IPS-18a (cell line): ENCODE data around the gene KCND3.

Experiments used
- H3K27ac ChIP-seq: one replicate; pipeline ENCODE4 v1.5.1; 2013; ENCODE audit warnings: low read length
- H3K27me3 ChIP-seq: one replicate; pipeline ENCODE4 v1.6.1; 2013; ENCODE audit warnings: mild to moderate bottlenecking, low read length; ENCODE audit not compliant: control insufficient read depth, insufficient read depth
- H3K36me3 ChIP-seq: one replicate; pipeline ENCODE4 v1.6.1; 2013; ENCODE audit warnings: low read depth, low read length; ENCODE audit not compliant: control insufficient read depth
- H3K4me1 ChIP-seq: one replicate; pipeline ENCODE4 v1.6.1; 2013; ENCODE audit warnings: low read depth, low read length; ENCODE audit not compliant: control insufficient read depth
- H3K4me3 ChIP-seq: one replicate; pipeline ENCODE4 v1.5.1; 2013; ENCODE audit warnings: low read length
- H3K9ac ChIP-seq: one replicate; pipeline ENCODE4 v1.6.1; 2013; ENCODE audit warnings: mild to moderate bottlenecking, low read length, moderate library complexity
- H3K9me3 ChIP-seq: one replicate; pipeline ENCODE4 v1.6.1; 2013; ENCODE audit warnings: low read depth, low read length; ENCODE audit not compliant: control insufficient read depth

KCND3 gene

GRCh38 chr1:111906816-111907215 lies 82.7 kb downstream of the KCND3 start:
- Histone ChIP-seq H3K4me1 (peaks cover 7% of the 10 kb centered on the region), H3K27me3 (no peaks in the 10 kb centered on the region)

GRCh38 chr1:111906111-111906510 lies 83.4 kb downstream of the KCND3 start:
- Histone ChIP-seq H3K36me3 (no peaks in the 10 kb centered on the region), H3K27me3 (no peaks in the 10 kb centered on the region), H3K9ac (no peak overlapping the region), H3K4me1 (peaks cover 10% of the 10 kb centered on the region), H3K9me3 (no peaks in the 10 kb centered on the region), H3K4me3 (no peak overlapping the region), H3K27ac (no peak overlapping the region)

More at GRCh38 chr1:111906816-111907215, 82.7 kb downstream of the KCND3 start:
- no peak overlapping the region for H3K4me3 ChIP-seq
- H3K9ac ChIP-seq = no peak overlapping the region
- no peak overlapping the region for H3K27ac ChIP-seq
- H3K36me3 ChIP-seq = no peaks in the 10 kb centered on the region
- no peaks in the 10 kb centered on the region for H3K9me3 ChIP-seq

- no peaks in the 10 kb centered on the region for H3K27me3 ChIP-seq
- H3K4me1 ChIP-seq = peaks cover 8% of the 10 kb centered on the region
- no peak overlapping the region for H3K9ac ChIP-seq
- no peak overlapping the region for H3K27ac ChIP-seq
- no peak overlapping the region for H3K4me3 ChIP-seq
- H3K9me3 ChIP-seq = no peaks in the 10 kb centered on the region
- no peaks in the 10 kb centered on the region for H3K36me3 ChIP-seq
Observed at GRCh38 chr1:111904478-111905218, 84.8 kb downstream of the KCND3 start.

- H3K4me3 ChIP-seq = no peak overlapping the region
- H3K9ac ChIP-seq = no peak overlapping the region
- no peaks in the 10 kb centered on the region for H3K36me3 ChIP-seq
- no peak overlapping the region for H3K27ac ChIP-seq
- H3K9me3 ChIP-seq = no peaks in the 10 kb centered on the region
- H3K27me3 ChIP-seq = no peaks in the 10 kb centered on the region
- H3K4me1 ChIP-seq = peaks cover 8% of the 10 kb centered on the region
Observed at GRCh38 chr1:111903871-111904449, 85.5 kb downstream of the KCND3 start.

DNA sequence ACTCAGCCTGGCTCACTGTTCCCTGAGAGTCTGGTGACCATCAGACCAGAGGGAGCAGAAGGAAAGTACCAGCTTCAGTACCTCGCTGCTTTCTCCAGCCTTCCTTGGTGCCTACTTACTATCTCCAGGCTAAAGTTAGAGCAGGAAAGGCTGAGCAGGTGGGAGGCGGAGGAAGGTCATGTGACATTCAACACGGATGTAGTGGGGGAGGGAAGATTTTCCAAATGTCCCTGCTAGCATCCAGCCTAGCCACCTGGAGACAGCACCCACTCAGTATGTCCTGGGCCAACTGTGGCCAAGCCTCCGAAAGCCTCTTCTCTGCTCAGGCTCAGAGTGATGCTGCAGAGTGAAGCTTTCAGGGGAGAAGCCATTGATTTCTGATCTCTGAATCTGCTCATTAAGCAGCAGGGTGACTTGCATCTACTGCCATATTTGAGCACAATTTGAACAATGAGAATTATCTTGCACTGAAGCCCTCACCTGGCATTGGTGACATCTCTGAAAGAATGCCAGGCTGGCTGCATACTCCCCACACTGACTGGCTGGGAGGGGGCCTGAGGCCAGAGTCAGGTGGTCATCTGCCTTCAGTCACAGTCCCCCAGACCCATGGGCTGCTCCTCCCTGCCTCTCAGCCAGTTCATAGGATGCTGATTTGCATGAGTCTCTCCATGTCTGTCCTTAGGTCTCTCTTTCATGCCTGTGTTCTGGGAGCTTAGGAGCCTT lies 86.2 kb downstream of the KCND3 start:
- no peak overlapping the region for H3K9ac ChIP-seq
- H3K36me3 ChIP-seq = no peaks in the 10 kb centered on the region
- H3K27me3 ChIP-seq = no peaks in the 10 kb centered on the region
- no peaks in the 10 kb centered on the region for H3K9me3 ChIP-seq
- H3K4me1 ChIP-seq = peaks cover 4% of the 10 kb centered on the region
- no peak overlapping the region for H3K4me3 ChIP-seq
- no peak overlapping the region for H3K27ac ChIP-seq

DNA sequence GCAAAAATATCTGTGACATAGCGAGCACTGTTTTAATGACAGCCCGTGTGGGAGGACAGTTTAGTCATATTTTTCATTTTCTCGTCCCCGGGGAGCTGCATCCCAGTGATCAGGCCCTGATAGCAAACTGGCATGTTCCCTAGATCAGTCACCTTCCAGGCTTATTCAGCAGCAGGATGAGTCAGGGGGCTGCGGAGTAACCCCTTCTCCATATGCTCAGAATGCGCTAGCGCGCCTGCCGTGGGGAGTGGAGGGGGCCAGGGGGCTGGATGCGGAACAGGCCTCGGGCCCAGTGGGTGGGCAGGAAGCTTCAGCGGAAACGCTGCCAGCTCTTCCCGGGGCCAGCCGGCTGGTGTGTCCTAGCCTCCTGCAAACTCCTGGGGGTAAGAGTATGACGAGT lies 94.0 kb downstream of the KCND3 start:
- H3K4me1 ChIP-seq = peaks cover 4% of the 10 kb centered on the region
- no peaks in the 10 kb centered on the region for H3K27me3 ChIP-seq
- no peak overlapping the region for H3K9ac ChIP-seq
- H3K9me3 ChIP-seq = no peaks in the 10 kb centered on the region
- no peak overlapping the region for H3K27ac ChIP-seq
- H3K4me3 ChIP-seq = no peak overlapping the region
- H3K36me3 ChIP-seq = no peaks in the 10 kb centered on the region

DNA sequence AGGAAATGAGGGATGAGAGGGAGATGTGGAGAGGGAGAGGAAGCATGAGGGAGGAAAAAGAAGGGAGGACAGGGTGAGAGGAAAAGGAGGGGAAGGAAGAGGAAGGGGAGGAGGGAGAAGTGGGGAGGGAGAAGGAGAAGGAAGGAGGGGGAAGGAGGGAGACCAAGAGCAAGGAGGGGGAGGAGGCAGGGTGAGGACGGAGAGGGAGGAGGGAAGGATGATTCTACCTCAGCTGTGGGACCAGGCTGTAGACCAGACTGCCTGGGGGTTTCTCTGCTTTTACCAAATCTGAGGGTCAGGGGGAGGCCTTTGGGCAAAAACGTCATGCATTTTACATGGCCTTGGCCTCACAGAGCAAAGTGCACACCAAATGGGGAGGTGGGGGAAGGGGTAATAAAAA lies 94.5 kb downstream of the KCND3 start:
- Histone ChIP-seq H3K27me3 (no peaks in the 10 kb centered on the region), H3K36me3 (no peaks in the 10 kb centered on the region), H3K4me3 (no peak overlapping the region), H3K9ac (no peak overlapping the region), H3K4me1 (peaks cover 4% of the 10 kb centered on the region), H3K9me3 (no peaks in the 10 kb centered on the region), H3K27ac (no peak overlapping the region)

- Histone ChIP-seq H3K27ac (no peak overlapping the region), H3K4me1 (peaks cover 4% of the 10 kb centered on the region), H3K4me3 (no peak overlapping the region), H3K27me3 (no peaks in the 10 kb centered on the region), H3K9ac (no peak overlapping the region), H3K9me3 (no peaks in the 10 kb centered on the region), H3K36me3 (no peaks in the 10 kb centered on the region)
Observed at GRCh38 chr1:111894497-111894896, 95.0 kb downstream of the KCND3 start.

DNA sequence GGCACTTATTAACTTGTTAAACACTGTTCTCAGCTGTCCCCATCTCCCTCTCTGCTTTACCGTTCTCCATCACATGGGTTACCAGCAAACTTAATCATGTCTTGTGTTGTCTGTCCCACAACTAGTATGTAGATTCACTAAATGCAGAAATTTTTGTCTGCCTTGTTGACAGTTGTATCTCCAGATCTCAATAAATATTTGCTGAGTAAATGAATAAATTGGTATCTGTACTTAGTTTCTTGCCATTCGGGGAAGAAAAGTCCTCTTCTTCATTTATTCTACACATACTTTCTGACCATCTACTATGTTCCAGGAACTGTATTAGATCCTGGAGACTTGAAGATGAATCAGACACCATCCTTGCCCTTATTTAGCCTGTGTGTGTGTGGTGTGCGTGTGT lies 97.9 kb downstream of the KCND3 start:
- no peaks in the 10 kb centered on the region for H3K27me3 ChIP-seq
- no peaks in the 10 kb centered on the region for H3K36me3 ChIP-seq
- H3K4me3 ChIP-seq = no peak overlapping the region
- H3K4me1 ChIP-seq = peaks cover 7% of the 10 kb centered on the region
- H3K9ac ChIP-seq = no peak overlapping the region
- H3K9me3 ChIP-seq = no peaks in the 10 kb centered on the region
- H3K27ac ChIP-seq = no peak overlapping the region

- no peak overlapping the region for H3K27ac ChIP-seq
Observed at GRCh38 chr1:111888740-111889376, 100.6 kb downstream of the KCND3 start.

DNA sequence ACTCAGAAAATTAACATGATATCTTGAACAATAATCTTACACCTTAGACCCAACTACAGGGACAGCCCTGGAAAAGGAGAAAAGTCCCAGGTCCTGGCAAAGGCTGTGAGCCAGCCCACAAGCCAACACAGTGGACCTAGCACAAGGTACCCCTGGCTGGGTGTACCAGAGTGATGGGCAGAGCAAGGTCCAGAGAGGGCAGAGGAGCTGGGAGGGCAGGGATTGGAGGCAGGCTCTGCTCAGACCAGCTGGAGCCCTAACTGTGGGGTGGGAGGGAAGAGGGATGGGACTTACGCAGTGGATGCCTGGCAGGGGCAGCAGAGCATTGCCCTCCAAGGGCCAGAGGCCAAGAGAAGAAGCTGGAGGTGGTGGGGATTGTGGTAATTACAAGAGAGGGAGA lies 101.6 kb downstream of the KCND3 start:
- Histone ChIP-seq H3K27ac (no peak overlapping the region), H3K27me3 (no peaks in the 10 kb centered on the region), H3K9me3 (no peaks in the 10 kb centered on the region), H3K36me3 (no peaks in the 10 kb centered on the region), H3K4me1 (peaks cover 10% of the 10 kb centered on the region), H3K9ac (no peak overlapping the region), H3K4me3 (no peak overlapping the region)

More at GRCh38 chr1:111888740-111889376, 100.6 kb downstream of the KCND3 start:
- Histone ChIP-seq H3K27me3 (no peaks in the 10 kb centered on the region), H3K36me3 (no peaks in the 10 kb centered on the region), H3K9me3 (no peaks in the 10 kb centered on the region), H3K4me3 (no peak overlapping the region), H3K9ac (no peak overlapping the region), H3K4me1 (peaks cover 10% of the 10 kb centered on the region)
